HG03064 (cell line): ENCODE data around the gene SEH1L.
"Not testable (repeated sequence)": the region's sequence is repeated elsewhere in the genome, so short reads cannot be mapped to it uniquely, and the experiment has no call there.

ENCODE experiments used
- ATAC-seq: cut with Tn5 transposase; IDR thresholded peaks from one replicate; pipeline ENCODE4 v1.9.1; 2021; ENCODE audit warnings: low read depth; ENCODE audit not compliant: unreplicated experiment

The SEH1L gene

GRCh38 chr18:12993439-12993838 is 45.6 kb downstream of the SEH1L start:
- no peak for ATAC-seq

- ATAC-seq = no peak
Measured at GRCh38 chr18:12995424-12995823, 47.6 kb downstream of the SEH1L start.

- ATAC-seq = no peak
Measured at GRCh38 chr18:12995952-12996477, 48.2 kb downstream of the SEH1L start.

- ATAC-seq = no peak
Measured at GRCh38 chr18:12996661-12997292, 49.0 kb downstream of the SEH1L start.

GRCh38 chr18:12997330-12997729 is 49.5 kb downstream of the SEH1L start:
- ATAC-seq = not testable (repeated sequence)

- ATAC-seq = peak; percentile 77
Measured at GRCh38 chr18:12998332-12999060, 50.7 kb downstream of the SEH1L start.

GRCh38 chr18:13003466-13003896 is 55.7 kb downstream of the SEH1L start:
- no peak for ATAC-seq

- no peak for ATAC-seq
Measured at GRCh38 chr18:13004396-13004795, 56.6 kb downstream of the SEH1L start.

- no peak for ATAC-seq
Measured at GRCh38 chr18:13005289-13005688, 57.5 kb downstream of the SEH1L start.

GRCh38 chr18:13006531-13007247 is 58.9 kb downstream of the SEH1L start:
- ATAC-seq = no peak

GRCh38 chr18:13007248-13007560 is 59.4 kb downstream of the SEH1L start:
- no peak for ATAC-seq

- ATAC-seq = no peak
Measured at GRCh38 chr18:13011719-13012118, 63.9 kb downstream of the SEH1L start.

- no peak for ATAC-seq
Measured at GRCh38 chr18:13014232-13014631, 66.4 kb downstream of the SEH1L start.

GRCh38 chr18:13014818-13015217 is 67.0 kb downstream of the SEH1L start:
- no peak for ATAC-seq

GRCh38 chr18:13017247-13017875 is 69.5 kb downstream of the SEH1L start:
- no peak for ATAC-seq

GRCh38 chr18:13018374-13018773 is 70.6 kb downstream of the SEH1L start:
- no peak for ATAC-seq

- no peak for ATAC-seq
Measured at GRCh38 chr18:13019301-13019700, 71.5 kb downstream of the SEH1L start.

GRCh38 chr18:13022644-13023043 is 74.8 kb downstream of the SEH1L start:
- ATAC-seq = no peak

GRCh38 chr18:13025233-13025632 is 77.4 kb downstream of the SEH1L start:
- no peak for ATAC-seq

- ATAC-seq = no peak
Measured at GRCh38 chr18:13026583-13027270, 78.9 kb downstream of the SEH1L start.
